HCT116 (cell line): ENCODE data around the gene RBM47. TPM values are rescaled to one million over a fixed set of nuclear protein-coding genes. Genes with fewer than 3 reads are reported as not detected.

Source experiments
- ATAC-seq: fragments of 200-7000 bp; cut with Tn5 transposase; 2 replicates; pipeline ENCODE4 v1.9.1; 2020; ENCODE audit warnings: mild to moderate bottlenecking, moderate library complexity
- BruUV-seq: library from RNA; stranded (reverse); fragments of 400-500 nt; replicated peaks from 2 replicates; lab custom pipeline; 2021; lab: Mats Ljungman, UMichigan
- CTCF ChIA-PET: fragments of 300-600 bp; sonication (Branson Sonifier 250); formaldehyde crosslinking; loops from one replicate; lab custom pipeline; 2021; ENCODE audit warnings: antibody characterized with exemption; lab: Charles Lee
- POLR2A ChIA-PET: fragments of 300-600, 350-600 bp; sonication (Branson Sonifier 250); formaldehyde crosslinking; loops from one replicate; lab custom pipeline; 2021; ENCODE audit warnings: antibody characterized with exemption; lab: Charles Lee
- RAD21 ChIA-PET, 2 experiments: fragments of 300-600 bp; sonication (Branson Sonifier 250); formaldehyde crosslinking; loops; one replicate each; lab custom pipeline; 2023; ENCODE audit warnings: low total read pairs in 2 of 2; ENCODE audit not compliant: uncharacterized antibody in 2 of 2, unreplicated experiment in 2 of 2, low non-redundant PET in 1 of 2; lab: Charles Lee
- DNase-seq: peaks from one replicate; pipeline ENCODE4 v3.0.0-alpha.2; 2010; ENCODE audit warnings: low read depth, low spot score
- H2AFZ ChIP-seq: fragments of 200-600 bp; shearing (Covaris generic), sonication (generic); 2 replicates; pipeline ENCODE4 v1.6.1; 2017; ENCODE audit warnings: low read depth, mixed run types, mixed read lengths, antibody characterized with exemption, low read length; ENCODE audit not compliant: poor library complexity, severe bottlenecking
- H3K27ac ChIP-seq: 2 replicates; pipeline ENCODE4 v1.5.1; 2012; ENCODE audit warnings: low read depth, low read length
- H3K27me3 ChIP-seq: fragments of 200-600 bp; sonication (generic); 2 replicates; pipeline ENCODE4 v1.6.1; 2016; ENCODE audit warnings: mixed run types, low read length, mixed read lengths; ENCODE audit not compliant: insufficient read depth
- H3K36me3 ChIP-seq, 2 experiments: fragments of 200-500 bp in 1 of 2; fragments of 200-600 bp in 1 of 2; sonication (Bioruptor generic) in 1 of 2; sonication (generic) in 1 of 2; 2 replicates each; pipeline versions ENCODE4 v1.5.1 to v1.6.1; 2014 to 2016; ENCODE audit warnings: low read length in 2 of 2, inconsistent platforms in 1 of 2, mixed read lengths in 1 of 2, mixed run types in 1 of 2; ENCODE audit not compliant: insufficient read depth in 2 of 2, control insufficient read depth in 1 of 2
- H3K4me1 ChIP-seq, 2 experiments: fragments of 200-600 bp in 1 of 2; sonication (generic) in 1 of 2; 2 replicates each; pipeline versions ENCODE4 v1.5.1 to v1.6.1; 2012 to 2017; ENCODE audit warnings: low read length in 2 of 2, inconsistent platforms in 1 of 2, mild to moderate bottlenecking in 1 of 2, mixed read lengths in 1 of 2, mixed run types in 1 of 2, moderate library complexity in 1 of 2; ENCODE audit not compliant: insufficient read depth in 2 of 2, control insufficient read depth in 1 of 2
- H3K4me2 ChIP-seq: fragments of 200-600 bp; sonication (generic); 2 replicates; pipeline ENCODE4 v1.6.1; 2017; ENCODE audit warnings: mixed run types, low read length, mixed read lengths
- H3K4me3 ChIP-seq, 2 experiments: fragments of 200-600 bp in 1 of 2; sonication (generic) in 1 of 2; replicated peaks in 1 of 2; 2 replicates each; pipeline ENCODE4 v1.5.1; 2011 to 2016; ENCODE audit warnings: low read length in 2 of 2, control low read depth in 1 of 2, low read depth in 1 of 2, mild to moderate bottlenecking in 1 of 2, mixed read lengths in 1 of 2, mixed run types in 1 of 2
- H3K79me2 ChIP-seq: fragments of 200-600 bp; sonication (generic); 2 replicates; pipeline ENCODE4 v1.6.1; 2017; ENCODE audit warnings: mild to moderate bottlenecking, mixed run types, low read length, moderate library complexity, mixed read lengths; ENCODE audit not compliant: insufficient read depth
- H3K9ac ChIP-seq: fragments of 200-600 bp; sonication (generic); 2 replicates; pipeline ENCODE4 v1.6.1; 2016; ENCODE audit warnings: low read length, mixed read lengths
- H3K9me2 ChIP-seq: fragments of 200-600 bp; sonication (generic), shearing (Covaris generic); 2 replicates; pipeline ENCODE4 v1.6.1; 2017; ENCODE audit warnings: mixed run types, mild to moderate bottlenecking, moderate library complexity; ENCODE audit not compliant: insufficient read depth
- H3K9me3 ChIP-seq, 2 experiments: fragments of 200-500 bp in 1 of 2; fragments of 200-600 bp in 1 of 2; sonication (Bioruptor generic) in 1 of 2; sonication (generic) in 1 of 2; 2 replicates each; pipeline ENCODE4 v1.6.1; 2014 to 2017; ENCODE audit warnings: low read length in 2 of 2, mixed read lengths in 2 of 2, inconsistent platforms in 1 of 2, low read depth in 1 of 2, mild to moderate bottlenecking in 1 of 2, mixed run types in 1 of 2, moderate library complexity in 1 of 2; ENCODE audit not compliant: control insufficient read depth in 1 of 2, insufficient read depth in 1 of 2
- H4K20me1 ChIP-seq: fragments of 200-600 bp; sonication (generic), shearing (Covaris generic); 2 replicates; pipeline ENCODE4 v1.6.1; 2017; ENCODE audit warnings: mixed run types, mild to moderate bottlenecking, moderate library complexity; ENCODE audit not compliant: insufficient read depth
- CBX3 ChIP-seq: IDR thresholded peaks from 2 replicates; pipeline ENCODE4 v1.6.1; 2012; ENCODE audit warnings: low read depth
- CEBPB ChIP-seq: IDR thresholded peaks from 2 replicates; pipeline ENCODE4 v1.6.1; 2012; ENCODE audit warnings: low read depth
- EZH2phosphoT487 ChIP-seq: fragments of 200-600 bp; IDR thresholded peaks from 2 replicates; pipeline ENCODE4 v1.6.1; 2018; ENCODE audit warnings: antibody characterized with exemption, borderline replicate concordance
- MAX ChIP-seq: IDR thresholded peaks from 2 replicates; pipeline ENCODE4 v1.6.1; 2012
- RAD21 ChIP-seq: IDR thresholded peaks from 2 replicates; pipeline ENCODE4 v1.6.1; 2012; ENCODE audit warnings: low read depth, mild to moderate bottlenecking
- SRF ChIP-seq: IDR thresholded peaks from 2 replicates; pipeline ENCODE4 v1.6.1; 2012; ENCODE audit warnings: low read depth
- TCF7L2 ChIP-seq: IDR thresholded peaks from 2 replicates; pipeline ENCODE4 v1.7.0; 2011; ENCODE audit warnings: borderline replicate concordance, inconsistent platforms; ENCODE audit not compliant: insufficient read depth, insufficient read length; ENCODE audit errors: extremely low read depth
- ZNF274 ChIP-seq: fragments of 200-500 bp; sonication (Bioruptor generic); IDR thresholded peaks from 2 replicates; pipeline ENCODE4 v1.6.1; 2014; ENCODE audit warnings: mild to moderate bottlenecking, low read depth, low read length, inconsistent platforms
- intact Hi-C: fragments of 100-400 bp; cut with micrococcal nuclease; formaldehyde crosslinking; loops from 2 replicates; pipeline ENCODE4 v1.10.0; 2022
- total RNA-seq: library from RNA; stranded (reverse); gene quantifications from one replicate; pipeline ENCODE4 v1.2.1, GENCODE V29; 2021; ENCODE audit not compliant: unreplicated experiment
- TF ChIP-seq, protein P1 (sequence below): IDR thresholded peaks from 2 replicates; pipeline ENCODE4 v1.6.1; 2012; ENCODE audit warnings: low read depth
- TF ChIP-seq, protein P2 (sequence below), 3 experiments: fragments of 200-600 bp in 1 of 3; sonication (generic) in 1 of 3; IDR thresholded peaks in 2 of 3; conservative IDR thresholded peaks in 1 of 3; 2 replicates each; pipeline ENCODE4 v1.5.1; 2012 to 2017; ENCODE audit warnings: low read depth in 2 of 3, low read length in 2 of 3, antibody characterized with exemption in 1 of 3, borderline replicate concordance in 1 of 3, control low read depth in 1 of 3, mild to moderate bottlenecking in 1 of 3, mixed read lengths in 1 of 3, mixed run types in 1 of 3, moderate library complexity in 1 of 3; ENCODE audit not compliant: insufficient read depth in 1 of 3
- TF ChIP-seq, protein P3 (sequence below): IDR thresholded peaks from 2 replicates; pipeline ENCODE4 v1.6.1; 2011; ENCODE audit warnings: mild to moderate bottlenecking, low read length, moderate library complexity; ENCODE audit not compliant: insufficient replicate concordance; ENCODE audit errors: extremely low read depth

Gene RBM47
- total RNA-seq, 1 experiment from 2014 or later, result 22.2 TPM

- Histone ChIP-seq H3K36me3 (no peaks in the 10 kb centered on the region), H3K9me3 (no peaks in the 10 kb centered on the region), H4K20me1 (no peaks in the 10 kb centered on the region), H3K9me2 (no peaks in the 10 kb centered on the region), H3K79me2 (no peaks in the 10 kb centered on the region), H3K4me1 (peaks cover 16 to 51% of the 10 kb centered on the region in 2 experiments; a peak in 3 of 4 replicates), H3K27me3 (no peaks in the 10 kb centered on the region), H3K9ac (no peak overlapping the region), H2AFZ (no peak overlapping the region), H3K27ac (no peak overlapping the region), H3K4me3 (no peak overlapping the region), H3K4me2 (no peak overlapping the region)
- ChIA-PET RAD21 (no interaction called here), CTCF (interaction anchor here (1.7 kb wide), 1 partner anchor 169 kb away, joined by 4 read pairs; no protein-coding TSS in a partner anchor), POLR2A (no interaction called here)
- no peak for DNase-seq
- TF ChIP-seq ZNF274 (no peak), CEBPB (no peak), EZH2phosphoT487 (no peak)
- ATAC-seq, result no peak
- intact Hi-C loops, result loop anchor here (5.0 to 10.0 kb wide), 2 partner anchors 167 to 235 kb away; no protein-coding TSS in a partner anchor
- BruUV-seq, result no TSS peak
Measured at GRCh38 chr4:40550196-40550595, 79.5 kb downstream of the RBM47 start.

GRCh38 chr4:40548256-40548655, 81.4 kb downstream of the RBM47 start:
- Histone ChIP-seq H3K27me3 (no peaks in the 10 kb centered on the region), H3K9me2 (no peaks in the 10 kb centered on the region), H3K4me2 (no peak overlapping the region), H4K20me1 (no peaks in the 10 kb centered on the region), H2AFZ (no peak overlapping the region), H3K9me3 (no peaks in the 10 kb centered on the region), H3K4me1 (peaks cover 16 to 41% of the 10 kb centered on the region in 2 experiments; a peak in 3 of 4 replicates), H3K4me3 (no peak overlapping the region), H3K79me2 (no peaks in the 10 kb centered on the region), H3K36me3 (no peaks in the 10 kb centered on the region), H3K9ac (no peak overlapping the region), H3K27ac (no peak overlapping the region)
- ChIA-PET CTCF (no interaction called here), POLR2A (no interaction called here), RAD21 (no interaction called here)
- intact Hi-C loops, result no loop called here
- no peak for DNase-seq
- no TSS peak for BruUV-seq
- ATAC-seq, result no peak
- TF ChIP-seq ZNF274, result no peak
- no peak for TF ChIP-seq RAD21
- no peak for TF ChIP-seq SRF
- TF ChIP-seq, protein P1, sequence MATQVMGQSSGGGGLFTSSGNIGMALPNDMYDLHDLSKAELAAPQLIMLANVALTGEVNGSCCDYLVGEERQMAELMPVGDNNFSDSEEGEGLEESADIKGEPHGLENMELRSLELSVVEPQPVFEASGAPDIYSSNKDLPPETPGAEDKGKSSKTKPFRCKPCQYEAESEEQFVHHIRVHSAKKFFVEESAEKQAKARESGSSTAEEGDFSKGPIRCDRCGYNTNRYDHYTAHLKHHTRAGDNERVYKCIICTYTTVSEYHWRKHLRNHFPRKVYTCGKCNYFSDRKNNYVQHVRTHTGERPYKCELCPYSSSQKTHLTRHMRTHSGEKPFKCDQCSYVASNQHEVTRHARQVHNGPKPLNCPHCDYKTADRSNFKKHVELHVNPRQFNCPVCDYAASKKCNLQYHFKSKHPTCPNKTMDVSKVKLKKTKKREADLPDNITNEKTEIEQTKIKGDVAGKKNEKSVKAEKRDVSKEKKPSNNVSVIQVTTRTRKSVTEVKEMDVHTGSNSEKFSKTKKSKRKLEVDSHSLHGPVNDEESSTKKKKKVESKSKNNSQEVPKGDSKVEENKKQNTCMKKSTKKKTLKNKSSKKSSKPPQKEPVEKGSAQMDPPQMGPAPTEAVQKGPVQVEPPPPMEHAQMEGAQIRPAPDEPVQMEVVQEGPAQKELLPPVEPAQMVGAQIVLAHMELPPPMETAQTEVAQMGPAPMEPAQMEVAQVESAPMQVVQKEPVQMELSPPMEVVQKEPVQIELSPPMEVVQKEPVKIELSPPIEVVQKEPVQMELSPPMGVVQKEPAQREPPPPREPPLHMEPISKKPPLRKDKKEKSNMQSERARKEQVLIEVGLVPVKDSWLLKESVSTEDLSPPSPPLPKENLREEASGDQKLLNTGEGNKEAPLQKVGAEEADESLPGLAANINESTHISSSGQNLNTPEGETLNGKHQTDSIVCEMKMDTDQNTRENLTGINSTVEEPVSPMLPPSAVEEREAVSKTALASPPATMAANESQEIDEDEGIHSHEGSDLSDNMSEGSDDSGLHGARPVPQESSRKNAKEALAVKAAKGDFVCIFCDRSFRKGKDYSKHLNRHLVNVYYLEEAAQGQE, result no peak
- TF ChIP-seq MAX, result no peak
- TF ChIP-seq CBX3, result no peak
- no peak for TF ChIP-seq EZH2phosphoT487
- TF ChIP-seq TCF7L2, result no peak
- TF ChIP-seq, protein P2, sequence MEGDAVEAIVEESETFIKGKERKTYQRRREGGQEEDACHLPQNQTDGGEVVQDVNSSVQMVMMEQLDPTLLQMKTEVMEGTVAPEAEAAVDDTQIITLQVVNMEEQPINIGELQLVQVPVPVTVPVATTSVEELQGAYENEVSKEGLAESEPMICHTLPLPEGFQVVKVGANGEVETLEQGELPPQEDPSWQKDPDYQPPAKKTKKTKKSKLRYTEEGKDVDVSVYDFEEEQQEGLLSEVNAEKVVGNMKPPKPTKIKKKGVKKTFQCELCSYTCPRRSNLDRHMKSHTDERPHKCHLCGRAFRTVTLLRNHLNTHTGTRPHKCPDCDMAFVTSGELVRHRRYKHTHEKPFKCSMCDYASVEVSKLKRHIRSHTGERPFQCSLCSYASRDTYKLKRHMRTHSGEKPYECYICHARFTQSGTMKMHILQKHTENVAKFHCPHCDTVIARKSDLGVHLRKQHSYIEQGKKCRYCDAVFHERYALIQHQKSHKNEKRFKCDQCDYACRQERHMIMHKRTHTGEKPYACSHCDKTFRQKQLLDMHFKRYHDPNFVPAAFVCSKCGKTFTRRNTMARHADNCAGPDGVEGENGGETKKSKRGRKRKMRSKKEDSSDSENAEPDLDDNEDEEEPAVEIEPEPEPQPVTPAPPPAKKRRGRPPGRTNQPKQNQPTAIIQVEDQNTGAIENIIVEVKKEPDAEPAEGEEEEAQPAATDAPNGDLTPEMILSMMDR (IDR thresholded peaks at IDR 0.05 in 2 of 3, conservative IDR thresholded peaks at IDR 0.05 in 1 of 3; ENCODE audit: borderline replicate concordance in 1 of 3, insufficient read depth in 1 of 3, low read depth in 2 of 3, low read length in 2 of 3), result no peak
- TF ChIP-seq, protein P3, sequence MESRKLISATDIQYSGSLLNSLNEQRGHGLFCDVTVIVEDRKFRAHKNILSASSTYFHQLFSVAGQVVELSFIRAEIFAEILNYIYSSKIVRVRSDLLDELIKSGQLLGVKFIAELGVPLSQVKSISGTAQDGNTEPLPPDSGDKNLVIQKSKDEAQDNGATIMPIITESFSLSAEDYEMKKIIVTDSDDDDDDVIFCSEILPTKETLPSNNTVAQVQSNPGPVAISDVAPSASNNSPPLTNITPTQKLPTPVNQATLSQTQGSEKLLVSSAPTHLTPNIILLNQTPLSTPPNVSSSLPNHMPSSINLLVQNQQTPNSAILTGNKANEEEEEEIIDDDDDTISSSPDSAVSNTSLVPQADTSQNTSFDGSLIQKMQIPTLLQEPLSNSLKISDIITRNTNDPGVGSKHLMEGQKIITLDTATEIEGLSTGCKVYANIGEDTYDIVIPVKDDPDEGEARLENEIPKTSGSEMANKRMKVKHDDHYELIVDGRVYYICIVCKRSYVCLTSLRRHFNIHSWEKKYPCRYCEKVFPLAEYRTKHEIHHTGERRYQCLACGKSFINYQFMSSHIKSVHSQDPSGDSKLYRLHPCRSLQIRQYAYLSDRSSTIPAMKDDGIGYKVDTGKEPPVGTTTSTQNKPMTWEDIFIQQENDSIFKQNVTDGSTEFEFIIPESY, result no peak
